Right lung (tissue), 5 donors: ENCODE results near the gene NKPD1. TPM values are rescaled to one million over a fixed set of nuclear protein-coding genes. Genes with fewer than 3 reads are reported as not detected.

Experiments
- DNase-seq, 2 donors: peaks; one replicate each; pipeline ENCODE4 v3.0.0-alpha.2; 2013
- polyA plus RNA-seq, 5 donors: library from polyadenylated mRNA; unstranded; fragments of 120-200 nt; gene quantifications; one replicate each; pipeline versions ENCODE4 v1.2.1 to v1.2.3, GENCODE V29; 2013; ENCODE audit warnings: inconsistent platforms in 1 of 5, low replicate concordance in 1 of 5; ENCODE audit not compliant: insufficient read length in 5 of 5, insufficient read depth in 1 of 5

The NKPD1 gene
- polyA plus RNA-seq, 5 donors: 0.10 to 0.19 (median 0.12) TPM

- no peak for DNase-seq
These were observed 13.0 kb upstream of the NKPD1 start for GRCh38 chr19:45173816-45174215.

GRCh38 chr19:45172611-45173208, 11.9 kb upstream of the NKPD1 start:
- no peak for DNase-seq

- no peak for DNase-seq
These were observed 11.4 kb upstream of the NKPD1 start for GRCh38 chr19:45172173-45172572.

- no peak for DNase-seq
These were observed 10.4 kb upstream of the NKPD1 start for GRCh38 chr19:45171211-45171623.

- DNase-seq: no peak
These were observed 9.6 kb upstream of the NKPD1 start for GRCh38 chr19:45170146-45171106.

- no peak for DNase-seq
These were observed 8.8 kb upstream of the NKPD1 start for GRCh38 chr19:45169602-45170001.

GRCh38 chr19:45168767-45169351, 8.1 kb upstream of the NKPD1 start:
- no peak for DNase-seq

GRCh38 chr19:45166723-45167252, 6.0 kb upstream of the NKPD1 start:
- DNase-seq: no peak

- DNase-seq: no peak
These were observed 4.0 kb upstream of the NKPD1 start for GRCh38 chr19:45164577-45165335.

GRCh38 chr19:45163751-45164460, 3.1 kb upstream of the NKPD1 start:
- DNase-seq: no peak

- no peak for DNase-seq
These were observed 2.4 kb upstream of the NKPD1 start for GRCh38 chr19:45163156-45163555.

- no peak for DNase-seq
These were observed 1.9 kb upstream of the NKPD1 start for GRCh38 chr19:45162608-45163143.

- no peak for DNase-seq
These were observed 1.2 kb upstream of the NKPD1 start for GRCh38 chr19:45161738-45162607.

GRCh38 chr19:45159971-45160324, 834 bp downstream of the NKPD1 start:
- DNase-seq: no peak

GRCh38 chr19:45159210-45159970, 1.4 kb downstream of the NKPD1 start:
- no peak for DNase-seq

GRCh38 chr19:45158503-45159209, 2.1 kb downstream of the NKPD1 start:
- DNase-seq: no peak

GRCh38 chr19:45156751-45157150, 4.0 kb downstream of the NKPD1 start:
- no peak for DNase-seq

- no peak for DNase-seq
These were observed 4.7 kb downstream of the NKPD1 start for GRCh38 chr19:45156011-45156630.
